Adrenal gland (tissue), 12 donors: Measurements from ENCODE around the gene NDUFV2. TPM values are rescaled to one million over a fixed set of nuclear protein-coding genes. Genes with fewer than 3 reads are reported as not detected.

Experiments used
- DNase-seq, 7 donors: peaks; one replicate each; pipeline ENCODE4 v3.0.0-alpha.2; 2019 to 2020
- H3K27ac ChIP-seq, 5 donors: fragments of 200-600 bp; sonication (generic) in 4 of 5; 1 replicate in 3 of 5; 2 replicates in 2 of 5; pipeline versions ENCODE4 v1.5.1 to v1.8.0; 2016 to 2020; ENCODE audit warnings: mild to moderate bottlenecking in 1 of 5
- H3K27me3 ChIP-seq: fragments of 200-600 bp; 2 replicates; pipeline ENCODE4 v1.8.0; 2021
- H3K36me3 ChIP-seq, 2 donors: fragments of 200-600 bp; replicated peaks in 1 of 2; 1 replicate in 1 of 2; 2 replicates in 1 of 2; pipeline versions ENCODE4 v1.5.1 to v1.8.0; 2018 to 2022
- H3K4me1 ChIP-seq, 2 donors: fragments of 200-600 bp; replicated peaks in 1 of 2; 1 replicate in 1 of 2; 2 replicates in 1 of 2; pipeline versions ENCODE4 v1.5.1 to v1.8.0; 2018 to 2021
- H3K4me3 ChIP-seq, 4 donors: fragments of 200-600 bp; sonication (generic) in 3 of 4; one replicate each; pipeline ENCODE4 v1.5.1; 2016 to 2018
- H3K9me3 ChIP-seq, 3 donors: fragments of 200-600 bp; sonication (generic) in 1 of 3; replicated peaks in 1 of 3; 1 replicate in 2 of 3; 2 replicates in 1 of 3; pipeline versions ENCODE4 v1.5.1 to v1.8.0; 2016 to 2021
- CTCF ChIP-seq, 6 experiments: fragments of 450-650 bp in 4 of 6; fragments of 200-600 bp in 2 of 6; sonication (generic) in 1 of 6; IDR thresholded peaks; 1 replicate in 5 of 6; 2 replicates in 1 of 6; pipeline versions ENCODE4 v1.5.1 to v1.8.0; 2016 to 2021; ENCODE audit warnings: antibody characterized with exemption in 6 of 6, mild to moderate bottlenecking in 2 of 6, moderate library complexity in 1 of 6
- POLR2A ChIP-seq, 2 donors: fragments of 450-650 bp; IDR thresholded peaks; one replicate each; pipeline ENCODE4 v1.6.1; 2017; ENCODE audit warnings: antibody characterized with exemption in 2 of 2, mild to moderate bottlenecking in 2 of 2, moderate library complexity in 1 of 2
- WGBS, 4 donors: extraction: QIAGEN DNeasy Blood & Tissue Kit in 2 of 4; methylation state at CpG; one replicate each; pipeline versions ENCODE4 v1.1.5 to v1.1.7; 2013 to 2017; 5-methylcytosine and 5-hydroxymethylcytosine counted together
- intact Hi-C, 2 donors: fragments of 100-400 bp; cut with DNase I; formaldehyde crosslinking; loops; one replicate each; pipeline versions ENCODE4 v1.14.1 to v1.15.0; 2022 to 2023
- polyA plus RNA-seq, 3 donors: library from polyadenylated mRNA; stranded (reverse); fragments of 200-250 nt in 2 of 3; fragments of 350-450 nt in 1 of 3; fragmentation: Illumina TruSeq in 1 of 3; extraction: RNeasy Lipid Tissue Mini Kit (QIAGEN cat#74804) in 1 of 3; gene quantifications; one replicate each; pipeline ENCODE4 v1.2.3, GENCODE V29; 2013 to 2014
- total RNA-seq, 9 donors: library from RNA; depleted of rRNA in 4 of 9; stranded (reverse); fragments of >200 nt in 4 of 9; fragments of 120-200 nt in 1 of 9; fragmentation: NEBNext Ultra II Directional in 1 of 9; extraction: Animal tissue kit (Norgen Biotek cat#: 25700) in 1 of 9; gene quantifications; one replicate each; pipeline versions ENCODE4 v1.1.0 to v1.2.4, GENCODE V29; 2013 to 2023
- donor health status: healthy with polysubstance abuse.
- donor health status: Bipolar disorder and iron deficiency.
- donor health status: DM: yes; HTN: yes; CAD: no.
- donor health status: DM: no; HTN: no; CAD: no.
- donor health status: DM: no; HTN: no; CAD: no.
- donor health status: DM: yes; HTN: yes; CAD: no.

Gene NDUFV2
- total and polyA plus RNA-seq, 12 donors, result 130 to 569 (median 219) TPM

GRCh38 chr18:9055626-9056025, 46.9 kb upstream of the NDUFV2 start:
- no peaks in the 10 kb centered on the region for H3K9me3 ChIP-seq
- 88 to 100% (median 95%) methylated on average over 1 of the region's 1 CpG for WGBS, 4 donors
- no peak overlapping the region for H3K27ac ChIP-seq
- H3K4me3 ChIP-seq, result no peak overlapping the region
- H3K4me1 ChIP-seq, result peaks cover 0 to 10% of the 10 kb centered on the region in 2 donors
- H3K36me3 ChIP-seq, result no peaks in the 10 kb centered on the region
- TF ChIP-seq POLR2A (IDR thresholded peaks at IDR 0.05) (no peak), CTCF (IDR thresholded peaks at IDR 0.05) (no peak)
- no peaks in the 10 kb centered on the region for H3K27me3 ChIP-seq
- intact Hi-C loops, result loop anchor here in 1 of 2 donors (10.0 kb wide), 1 partner anchor 351 kb away; the partner anchor contains the start of gene MTCL1
- DNase-seq, result no peak

GRCh38 chr18:9057646-9058045, 44.9 kb upstream of the NDUFV2 start:
- Histone ChIP-seq H3K27ac (no peak overlapping the region), H3K36me3 (no peaks in the 10 kb centered on the region), H3K9me3 (no peaks in the 10 kb centered on the region), H3K27me3 (no peaks in the 10 kb centered on the region), H3K4me1 (peaks cover 0 to 10% of the 10 kb centered on the region in 2 donors), H3K4me3 (no peak overlapping the region)
- TF ChIP-seq CTCF (IDR thresholded peaks at IDR 0.05) (no peak), POLR2A (IDR thresholded peaks at IDR 0.05) (no peak)
- WGBS, 4 donors, result 63 to 85% (median 81%) methylated on average over 2 to 3 of the region's 3 CpGs
- no peak for DNase-seq
- intact Hi-C loops, result loop anchor here in 1 of 2 donors (10.0 kb wide), 1 partner anchor 353 kb away; the partner anchor contains the start of gene MTCL1

GRCh38 chr18:9058406-9058805, 44.1 kb upstream of the NDUFV2 start:
- Histone ChIP-seq H3K36me3 (no peaks in the 10 kb centered on the region), H3K4me3 (no peak overlapping the region), H3K4me1 (peaks cover 0 to 10% of the 10 kb centered on the region in 2 donors), H3K27ac (no peak overlapping the region), H3K27me3 (no peaks in the 10 kb centered on the region), H3K9me3 (no peaks in the 10 kb centered on the region)
- WGBS, 4 donors, result 57 to 63% (median 63%) methylated on average over 4 of the region's 4 CpGs
- TF ChIP-seq POLR2A (IDR thresholded peaks at IDR 0.05), result no peak
- no peak for TF ChIP-seq CTCF (IDR thresholded peaks at IDR 0.05)
- no peak for DNase-seq
- intact Hi-C loops, result loop anchor here in 1 of 2 donors (10.0 kb wide), 1 partner anchor 354 kb away; the partner anchor contains the start of gene MTCL1

GRCh38 chr18:9062418-9062751, 40.1 kb upstream of the NDUFV2 start:
- TF ChIP-seq CTCF (IDR thresholded peaks at IDR 0.05), result no peak
- no peak for TF ChIP-seq POLR2A (IDR thresholded peaks at IDR 0.05)
- H3K36me3 ChIP-seq, result no peaks in the 10 kb centered on the region
- H3K27ac ChIP-seq, result no peak overlapping the region
- no peak for DNase-seq
- intact Hi-C loops, result no loop called here
- no peaks in the 10 kb centered on the region for H3K9me3 ChIP-seq
- no peaks in the 10 kb centered on the region for H3K4me1 ChIP-seq
- no peaks in the 10 kb centered on the region for H3K27me3 ChIP-seq
- WGBS, 4 donors, result 70 to 85% (median 78%) methylated on average over 2 of the region's 2 CpGs
- H3K4me3 ChIP-seq, result no peak overlapping the region
